NCI-H446 treated with DMSO at 0.1 percent for 48 hours (cell line): ENCODE measurements around the gene TRMT1.
A peak's percentile ranks its signal among the peaks of the same experiment; 100 is the strongest.

ENCODE experiments used
- DNase-seq: peaks from one replicate; lab custom pipeline; 2025; lab: John Stamatoyannopoulos, UW

Gene TRMT1

GRCh38 chr19:13102416-13102665 lies 14.2 kb downstream of the TRMT1 start:
- no peak for DNase-seq

GRCh38 chr19:13101590-13102415 lies 14.7 kb downstream of the TRMT1 start:
- DNase-seq, result no peak

- no peak for DNase-seq
Measured at GRCh38 chr19:13100841-13101589, 15.5 kb downstream of the TRMT1 start.

GRCh38 chr19:13100031-13100588 lies 16.4 kb downstream of the TRMT1 start:
- no peak for DNase-seq

- no peak for DNase-seq
Measured at GRCh38 chr19:13099073-13099999, 17.2 kb downstream of the TRMT1 start.

GRCh38 chr19:13098277-13099072 lies 18.1 kb downstream of the TRMT1 start:
- no peak for DNase-seq

- no peak for DNase-seq
Measured at GRCh38 chr19:13097463-13098258, 18.9 kb downstream of the TRMT1 start.

GRCh38 chr19:13097033-13097462 lies 19.5 kb downstream of the TRMT1 start:
- no peak for DNase-seq

GRCh38 chr19:13095934-13096927 lies 20.3 kb downstream of the TRMT1 start:
- DNase-seq, result no peak

GRCh38 chr19:13095393-13095784 lies 21.2 kb downstream of the TRMT1 start:
- no peak for DNase-seq

- DNase-seq, result no peak
Measured at GRCh38 chr19:13094771-13095392, 21.7 kb downstream of the TRMT1 start.

GRCh38 chr19:13094106-13094504 lies 22.4 kb downstream of the TRMT1 start:
- DNase-seq, result no peak

- DNase-seq, result peak; percentile 68
Measured at GRCh38 chr19:13093407-13094105, 23.0 kb downstream of the TRMT1 start.

- DNase-seq, result no peak
Measured at GRCh38 chr19:13092606-13093235, 23.8 kb downstream of the TRMT1 start.

- no peak for DNase-seq
Measured at GRCh38 chr19:13092158-13092543, 24.4 kb downstream of the TRMT1 start.

- peak; percentile 72 for DNase-seq
Measured at GRCh38 chr19:13091400-13092157, 25.0 kb downstream of the TRMT1 start.
